ENCODE data around the gene SEC22C.

DNA sequence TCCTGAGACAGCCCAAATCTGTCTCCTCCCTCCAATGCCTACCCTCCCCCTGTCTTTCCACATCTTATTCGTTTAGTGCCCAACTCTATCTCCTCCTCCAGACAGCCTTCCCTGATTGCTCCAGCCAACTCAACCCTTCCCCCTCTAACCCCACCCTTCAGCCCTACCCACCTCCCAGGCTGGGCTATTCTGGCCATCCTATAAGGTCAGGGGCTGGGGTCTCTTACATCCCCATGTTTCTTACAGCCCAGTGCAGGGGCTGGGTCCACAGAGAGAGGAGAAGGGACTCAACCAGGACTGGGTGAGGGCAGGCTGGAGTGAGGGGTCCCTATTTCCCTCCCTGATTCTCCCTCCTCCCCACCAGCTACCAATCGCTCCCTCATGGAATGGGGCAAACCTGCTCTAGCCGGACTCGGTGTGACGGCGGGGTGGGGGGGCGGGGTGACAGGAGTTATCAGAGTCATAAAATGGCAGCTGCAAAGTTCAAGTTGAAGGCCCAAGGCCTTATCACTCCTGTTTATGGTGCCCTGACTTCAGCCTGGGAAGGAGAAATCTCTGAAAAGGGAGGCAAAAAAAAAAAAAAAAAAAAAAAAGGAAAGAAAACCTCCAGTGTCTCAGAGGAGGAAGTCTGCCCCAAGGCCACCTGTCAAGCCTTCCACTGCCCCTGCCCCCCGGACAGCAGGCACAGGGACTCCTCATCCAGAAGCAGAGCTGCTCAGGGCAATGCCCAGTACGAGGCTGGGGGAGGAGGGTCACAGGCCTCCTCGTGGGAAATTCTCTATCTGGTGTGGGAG is 77.2 kb downstream of the SEC22C start:
- no peak for TF ChIP-seq POLR2A (IDR thresholded peaks at IDR 0.05)
- TF ChIP-seq, protein P1, sequence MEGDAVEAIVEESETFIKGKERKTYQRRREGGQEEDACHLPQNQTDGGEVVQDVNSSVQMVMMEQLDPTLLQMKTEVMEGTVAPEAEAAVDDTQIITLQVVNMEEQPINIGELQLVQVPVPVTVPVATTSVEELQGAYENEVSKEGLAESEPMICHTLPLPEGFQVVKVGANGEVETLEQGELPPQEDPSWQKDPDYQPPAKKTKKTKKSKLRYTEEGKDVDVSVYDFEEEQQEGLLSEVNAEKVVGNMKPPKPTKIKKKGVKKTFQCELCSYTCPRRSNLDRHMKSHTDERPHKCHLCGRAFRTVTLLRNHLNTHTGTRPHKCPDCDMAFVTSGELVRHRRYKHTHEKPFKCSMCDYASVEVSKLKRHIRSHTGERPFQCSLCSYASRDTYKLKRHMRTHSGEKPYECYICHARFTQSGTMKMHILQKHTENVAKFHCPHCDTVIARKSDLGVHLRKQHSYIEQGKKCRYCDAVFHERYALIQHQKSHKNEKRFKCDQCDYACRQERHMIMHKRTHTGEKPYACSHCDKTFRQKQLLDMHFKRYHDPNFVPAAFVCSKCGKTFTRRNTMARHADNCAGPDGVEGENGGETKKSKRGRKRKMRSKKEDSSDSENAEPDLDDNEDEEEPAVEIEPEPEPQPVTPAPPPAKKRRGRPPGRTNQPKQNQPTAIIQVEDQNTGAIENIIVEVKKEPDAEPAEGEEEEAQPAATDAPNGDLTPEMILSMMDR (IDR thresholded peaks at IDR 0.05), result no peak

Measured in heart left ventricle (tissue), 13 donors.